GM12873 (cell line): ENCODE results near the gene S100A4.

Experiments
- TF ChIP-seq, protein P1 (sequence below): IDR thresholded peaks from 2 replicates; pipeline ENCODE4 v1.5.1; 2012; ENCODE audit warnings: low read depth, mild to moderate bottlenecking, moderate library complexity, low read length, control low read depth; ENCODE audit not compliant: insufficient read depth; ENCODE audit errors: missing control alignments

S100A4 gene

DNA sequence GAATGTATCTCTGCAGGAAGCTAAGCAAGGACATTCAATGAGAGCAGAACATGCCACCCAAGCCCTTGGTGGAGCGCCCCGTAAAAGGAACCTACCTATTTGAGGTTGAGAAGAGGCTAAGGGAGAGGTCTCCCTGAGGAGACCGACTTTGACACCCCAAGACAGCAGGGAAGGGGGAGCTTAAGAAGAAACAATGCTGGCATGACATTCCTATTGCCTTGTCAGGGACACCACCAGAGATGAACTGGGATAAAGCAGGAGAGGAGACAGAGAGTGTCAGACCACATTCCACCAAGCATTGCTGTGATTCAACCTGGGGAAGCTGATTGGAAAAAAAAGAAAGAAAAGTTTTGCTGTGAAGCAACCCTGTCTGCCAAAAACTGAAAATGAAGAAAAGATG lies 33.3 kb upstream of the S100A4 start:
- TF ChIP-seq, protein P1, sequence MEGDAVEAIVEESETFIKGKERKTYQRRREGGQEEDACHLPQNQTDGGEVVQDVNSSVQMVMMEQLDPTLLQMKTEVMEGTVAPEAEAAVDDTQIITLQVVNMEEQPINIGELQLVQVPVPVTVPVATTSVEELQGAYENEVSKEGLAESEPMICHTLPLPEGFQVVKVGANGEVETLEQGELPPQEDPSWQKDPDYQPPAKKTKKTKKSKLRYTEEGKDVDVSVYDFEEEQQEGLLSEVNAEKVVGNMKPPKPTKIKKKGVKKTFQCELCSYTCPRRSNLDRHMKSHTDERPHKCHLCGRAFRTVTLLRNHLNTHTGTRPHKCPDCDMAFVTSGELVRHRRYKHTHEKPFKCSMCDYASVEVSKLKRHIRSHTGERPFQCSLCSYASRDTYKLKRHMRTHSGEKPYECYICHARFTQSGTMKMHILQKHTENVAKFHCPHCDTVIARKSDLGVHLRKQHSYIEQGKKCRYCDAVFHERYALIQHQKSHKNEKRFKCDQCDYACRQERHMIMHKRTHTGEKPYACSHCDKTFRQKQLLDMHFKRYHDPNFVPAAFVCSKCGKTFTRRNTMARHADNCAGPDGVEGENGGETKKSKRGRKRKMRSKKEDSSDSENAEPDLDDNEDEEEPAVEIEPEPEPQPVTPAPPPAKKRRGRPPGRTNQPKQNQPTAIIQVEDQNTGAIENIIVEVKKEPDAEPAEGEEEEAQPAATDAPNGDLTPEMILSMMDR: no peak

DNA sequence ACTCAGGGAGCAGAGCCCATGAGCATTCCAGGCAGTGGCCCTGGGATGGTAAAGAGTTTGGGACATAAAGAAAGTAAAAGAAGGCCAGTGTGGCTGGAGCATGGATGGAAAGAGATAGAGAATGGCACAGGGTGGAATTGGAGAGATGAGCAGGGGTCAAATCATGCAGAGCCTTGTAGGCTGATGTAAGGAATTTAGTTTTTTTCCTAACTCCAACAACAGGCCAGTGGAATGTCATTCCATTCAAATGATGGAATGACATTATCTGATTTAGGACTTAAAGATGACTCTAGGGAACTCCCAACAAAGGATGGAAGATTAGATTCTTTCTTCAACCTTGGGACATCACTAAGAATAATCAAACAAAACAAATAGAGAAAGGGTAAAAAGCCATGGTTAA lies 32.9 kb upstream of the S100A4 start:
- TF ChIP-seq, protein P1: no peak

DNA sequence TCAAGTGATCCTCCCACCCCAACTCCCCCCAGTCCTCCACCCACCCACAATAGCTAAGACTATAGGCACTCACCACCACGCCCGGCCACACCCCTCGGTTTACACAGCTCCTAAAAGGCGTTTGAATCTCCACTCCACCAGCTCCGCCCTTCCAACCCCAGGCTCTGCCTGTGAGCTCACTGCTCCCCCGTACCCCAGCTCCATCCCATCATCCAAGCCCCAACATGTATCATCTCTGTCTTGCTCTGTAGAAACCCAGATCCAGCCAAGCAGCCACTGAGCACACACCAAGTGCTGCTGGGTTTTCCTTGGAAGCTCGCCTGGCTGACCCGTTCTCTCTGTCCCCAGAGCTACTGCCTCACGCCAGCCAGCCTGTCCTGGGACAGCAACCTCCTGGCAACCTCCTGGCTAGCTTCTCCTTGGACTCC lies 32.0 kb upstream of the S100A4 start:
- TF ChIP-seq, protein P1: no peak

DNA sequence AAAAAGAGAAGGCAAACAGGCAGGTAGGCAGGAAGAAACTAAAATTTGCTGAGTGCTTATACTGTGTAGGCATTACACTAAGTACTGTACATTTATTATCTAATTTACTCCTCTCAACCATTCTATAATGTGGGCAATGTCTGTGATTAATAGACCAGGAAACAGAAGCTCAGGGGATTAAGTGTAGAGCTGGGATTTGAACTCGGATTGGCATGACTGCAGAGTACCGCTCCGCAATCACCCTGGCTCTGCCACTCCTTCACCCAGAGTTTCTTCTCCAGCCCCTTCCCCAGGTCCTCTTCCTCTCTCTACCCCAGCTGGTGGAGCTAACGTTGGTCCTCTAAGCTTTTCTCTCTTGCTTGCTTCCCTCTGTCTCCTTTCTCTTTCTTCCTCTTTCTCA lies 31.5 kb upstream of the S100A4 start:
- TF ChIP-seq, protein P1: no peak

DNA sequence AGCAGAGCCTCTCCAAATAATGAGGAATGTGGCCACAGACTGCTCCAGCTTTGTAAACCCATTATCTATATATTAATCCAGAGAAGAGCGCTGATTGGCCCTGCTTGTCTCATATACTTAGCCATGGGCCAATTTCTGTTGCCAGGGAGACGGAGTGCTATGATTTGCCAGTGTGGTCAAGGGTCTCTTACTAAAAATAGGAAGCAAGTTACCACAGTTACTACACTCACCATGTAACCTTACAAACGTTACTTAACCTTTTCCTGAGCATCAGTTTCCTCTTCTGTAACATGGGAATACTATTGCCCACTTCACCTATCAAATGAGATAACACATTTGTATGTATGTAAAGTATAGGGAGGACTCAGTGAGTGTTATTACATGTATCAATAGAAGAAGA lies 27.7 kb upstream of the S100A4 start:
- TF ChIP-seq, protein P1: no peak

DNA sequence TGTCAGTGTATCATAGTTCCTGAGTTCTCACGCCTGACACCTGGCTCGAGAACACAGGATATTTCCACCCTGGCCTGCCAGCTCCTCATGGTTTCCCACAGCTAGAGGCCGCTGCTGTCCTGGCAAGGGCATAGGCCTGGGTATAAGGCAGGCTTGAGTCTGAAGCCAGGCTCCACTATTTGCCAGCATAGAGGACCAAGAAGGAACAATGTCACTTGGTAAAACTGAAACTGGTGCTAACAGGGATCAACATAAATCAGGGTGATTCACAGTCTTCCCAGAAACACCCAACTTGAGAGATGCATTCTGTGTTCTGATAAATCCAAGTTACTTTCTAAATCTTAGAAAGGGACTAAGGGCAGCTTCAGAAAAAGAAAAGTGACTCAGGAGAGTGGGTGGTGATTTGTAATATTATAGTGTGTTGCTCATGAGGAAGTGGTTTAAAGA lies 27.0 kb upstream of the S100A4 start:
- TF ChIP-seq, protein P1: peak; percentile 84

DNA sequence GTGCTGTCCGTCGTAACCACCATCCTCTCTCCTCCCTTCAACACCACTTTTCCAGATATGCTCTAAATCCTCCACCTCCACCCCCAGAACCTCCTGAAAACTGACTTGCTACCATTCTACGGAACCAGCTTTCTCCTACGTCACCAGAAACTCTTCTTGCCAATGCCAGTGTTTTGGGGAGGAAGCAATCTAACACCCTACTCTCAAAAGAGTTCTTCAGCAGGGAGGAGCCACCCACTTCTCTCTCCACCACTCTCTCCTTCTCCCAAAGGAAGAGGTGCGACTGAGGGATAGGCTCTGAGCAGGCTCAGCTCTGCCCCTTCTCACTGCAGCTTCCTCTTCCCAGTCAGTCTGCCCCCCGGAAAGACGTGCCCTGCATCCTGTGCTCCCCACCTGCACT lies 26.1 kb upstream of the S100A4 start:
- TF ChIP-seq, protein P1: no peak
